Fibroblast of pulmonary artery (primary cell): ENCODE data around the gene FRMPD4.

ENCODE experiments used
- DNase-seq: peaks from one replicate; pipeline ENCODE4 v3.0.0-alpha.2; 2010; ENCODE audit warnings: low read depth
- H3K4me3 ChIP-seq: replicated peaks from 2 replicates; pipeline ENCODE4 v1.5.1; 2011; ENCODE audit warnings: low read depth, mild to moderate bottlenecking, control low read depth, low read length, moderate library complexity
- TF ChIP-seq, protein P1 (sequence below): IDR thresholded peaks from 2 replicates; pipeline ENCODE4 v1.5.1; 2011; ENCODE audit warnings: mild to moderate bottlenecking, control low read depth, low read length, inconsistent platforms; ENCODE audit errors: missing control alignments

The FRMPD4 gene

GRCh38 chrX:12138361-12139313 lies at the start of gene FRMPD4:
FRMPD4 (plus strand) TSS chrX:12138473; CDS start chrX:12138972, 499 bp downstream.
- TF ChIP-seq, protein P1, sequence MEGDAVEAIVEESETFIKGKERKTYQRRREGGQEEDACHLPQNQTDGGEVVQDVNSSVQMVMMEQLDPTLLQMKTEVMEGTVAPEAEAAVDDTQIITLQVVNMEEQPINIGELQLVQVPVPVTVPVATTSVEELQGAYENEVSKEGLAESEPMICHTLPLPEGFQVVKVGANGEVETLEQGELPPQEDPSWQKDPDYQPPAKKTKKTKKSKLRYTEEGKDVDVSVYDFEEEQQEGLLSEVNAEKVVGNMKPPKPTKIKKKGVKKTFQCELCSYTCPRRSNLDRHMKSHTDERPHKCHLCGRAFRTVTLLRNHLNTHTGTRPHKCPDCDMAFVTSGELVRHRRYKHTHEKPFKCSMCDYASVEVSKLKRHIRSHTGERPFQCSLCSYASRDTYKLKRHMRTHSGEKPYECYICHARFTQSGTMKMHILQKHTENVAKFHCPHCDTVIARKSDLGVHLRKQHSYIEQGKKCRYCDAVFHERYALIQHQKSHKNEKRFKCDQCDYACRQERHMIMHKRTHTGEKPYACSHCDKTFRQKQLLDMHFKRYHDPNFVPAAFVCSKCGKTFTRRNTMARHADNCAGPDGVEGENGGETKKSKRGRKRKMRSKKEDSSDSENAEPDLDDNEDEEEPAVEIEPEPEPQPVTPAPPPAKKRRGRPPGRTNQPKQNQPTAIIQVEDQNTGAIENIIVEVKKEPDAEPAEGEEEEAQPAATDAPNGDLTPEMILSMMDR = peak; percentile 3
- DNase-seq = peak; percentile 47
- H3K4me3 ChIP-seq = peak within 1 kb of the TSS; percentile 58

GRCh38 chrX:12089740-12090139 lies 48.5 kb upstream of the FRMPD4 start:
- DNase-seq = no peak
- TF ChIP-seq, protein P1 = no peak
- H3K4me3 ChIP-seq = no peak overlapping the region

DNA sequence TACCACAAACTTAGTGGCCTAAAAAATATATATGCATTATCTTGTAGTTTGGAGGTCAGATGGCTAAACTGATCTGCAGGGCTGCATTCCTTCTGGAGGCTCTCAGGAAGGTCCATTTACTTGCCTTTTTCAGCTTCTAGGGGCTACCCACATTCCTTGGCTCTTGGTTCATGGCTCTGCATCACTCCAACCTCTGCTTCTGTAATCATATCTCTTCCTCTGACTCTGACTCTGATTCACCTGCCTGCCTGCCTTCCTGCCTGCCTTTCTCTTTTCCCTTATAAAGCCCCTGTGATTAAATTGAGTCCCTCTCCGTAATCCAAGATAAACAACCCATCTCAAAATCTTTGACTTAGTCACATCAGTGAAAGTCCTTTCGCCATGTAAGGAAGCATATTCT lies 25.0 kb upstream of the FRMPD4 start:
- H3K4me3 ChIP-seq = no peak overlapping the region
- TF ChIP-seq, protein P1 = no peak
- no peak for DNase-seq

DNA sequence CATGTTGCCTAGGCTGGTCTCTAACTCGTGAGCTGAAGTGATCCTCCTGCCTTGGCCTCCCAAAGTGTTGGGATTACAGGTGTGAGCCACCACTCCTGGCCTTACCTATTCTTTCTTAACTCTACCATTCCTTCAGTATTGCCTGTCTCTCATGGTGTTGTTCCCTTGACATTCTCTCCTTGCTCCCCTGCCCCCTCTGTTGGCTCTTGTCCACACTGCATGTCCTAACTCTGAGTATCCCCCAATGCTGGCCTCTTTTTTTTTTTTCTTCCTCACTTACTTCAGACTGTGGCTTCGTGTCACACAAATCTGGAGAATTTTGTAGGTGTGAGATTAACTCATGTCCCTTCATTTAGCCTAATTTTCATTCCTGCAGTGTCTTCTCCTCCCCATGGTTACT lies 22.9 kb upstream of the FRMPD4 start:
- TF ChIP-seq, protein P1 = no peak
- DNase-seq = no peak
- no peak overlapping the region for H3K4me3 ChIP-seq

DNA sequence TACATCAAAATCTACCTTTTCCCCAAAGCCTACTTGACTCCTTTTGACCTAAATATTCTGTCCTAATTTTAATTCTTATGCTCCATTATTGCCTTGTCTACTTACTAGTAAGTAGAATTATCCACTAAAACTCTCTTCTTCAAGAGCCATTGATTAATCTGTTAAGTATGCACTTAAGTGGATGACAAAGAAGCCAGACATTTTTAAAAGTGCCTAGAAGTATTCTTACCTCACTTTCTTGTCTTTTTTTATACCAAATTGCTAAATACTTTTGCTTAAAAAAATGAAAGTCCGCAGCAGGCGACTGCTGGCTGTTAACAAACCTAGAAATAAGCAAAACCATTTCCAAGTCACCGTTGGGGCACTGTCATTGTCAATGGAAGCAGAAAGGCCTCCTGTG lies 20.1 kb upstream of the FRMPD4 start:
- DNase-seq = no peak
- H3K4me3 ChIP-seq = no peak overlapping the region
- TF ChIP-seq, protein P1 = no peak

GRCh38 chrX:12128017-12128416 lies 10.3 kb upstream of the FRMPD4 start:
- H3K4me3 ChIP-seq = no peak overlapping the region
- DNase-seq = no peak
- TF ChIP-seq, protein P1 = no peak

GRCh38 chrX:12137951-12138360 lies 317 bp upstream of the FRMPD4 start:
- DNase-seq = no peak
- peak overlapping the region; percentile 58 for H3K4me3 ChIP-seq
- TF ChIP-seq, protein P1 = no peak
